SK-N-SH (cell line): Measurements from ENCODE around the gene TCF12. TPM values are rescaled to one million over a fixed set of nuclear protein-coding genes. Genes with fewer than 3 reads are reported as not detected.

ENCODE experiments used
- CTCF ChIA-PET: fragments of 300-600, 350-600 bp; formaldehyde crosslinking; extraction: SDS; loops from one replicate; lab custom pipeline; 2021; lab: Yijun Ruan, JAX
- POLR2A ChIA-PET: fragments of 350-600 bp; sonication (Branson Sonifier 250); formaldehyde crosslinking; extraction: SDS; loops from one replicate; lab custom pipeline; 2020; ENCODE audit warnings: antibody characterized with exemption, inconsistent platforms; lab: Yijun Ruan, JAX
- DNase-seq: peaks from one replicate; pipeline ENCODE4 v3.0.0; 2012
- H2AFZ ChIP-seq: fragments of 200-600 bp; sonication (generic); 2 replicates; pipeline ENCODE4 v1.8.1; 2016; ENCODE audit warnings: antibody characterized with exemption, mild to moderate bottlenecking, low read depth
- H3F3A ChIP-seq: fragments of 200-600 bp; sonication (generic); replicated peaks from 2 replicates; pipeline ENCODE3; 2016; ENCODE audit warnings: antibody characterized with exemption, mild to moderate bottlenecking; ENCODE audit not compliant: insufficient read depth
- H3K27ac ChIP-seq, 2 experiments: fragments of 200-500 bp in 1 of 2; fragments of 200-600 bp in 1 of 2; sonication (Bioruptor generic) in 1 of 2; sonication (generic), shearing (Covaris generic) in 1 of 2; 2 replicates each; pipeline versions ENCODE4 v1.5.1 to v1.6.1; 2014 to 2016; ENCODE audit warnings: low read depth in 2 of 2, inconsistent platforms in 1 of 2, low read length in 1 of 2, mild to moderate bottlenecking in 1 of 2, mixed read lengths in 1 of 2
- H3K27me3 ChIP-seq: fragments of 200-600 bp; sonication (generic), shearing (Covaris generic); 2 replicates; pipeline ENCODE4 v1.6.1; 2016; ENCODE audit warnings: mixed run types; ENCODE audit not compliant: insufficient read depth
- H3K36me3 ChIP-seq, 2 experiments: fragments of 200-500 bp in 1 of 2; fragments of 200-600 bp in 1 of 2; sonication (Bioruptor generic) in 1 of 2; sonication (generic) in 1 of 2; replicated peaks in 1 of 2; 2 replicates each; pipeline versions ENCODE3 to v1.5.1; 2014 to 2016; ENCODE audit warnings: low read length in 1 of 2, mild to moderate bottlenecking in 1 of 2; ENCODE audit not compliant: insufficient read depth in 2 of 2, control insufficient read depth in 1 of 2
- H3K4me1 ChIP-seq, 2 experiments: fragments of 200-500 bp in 1 of 2; fragments of 200-600 bp in 1 of 2; sonication (Bioruptor generic) in 1 of 2; sonication (generic), shearing (Covaris generic) in 1 of 2; 2 replicates each; pipeline versions ENCODE4 v1.5.1 to v1.6.1; 2014 to 2016; ENCODE audit warnings: low read depth in 1 of 2, low read length in 1 of 2, mixed run types in 1 of 2; ENCODE audit not compliant: insufficient read depth in 2 of 2, control insufficient read depth in 1 of 2
- H3K4me2 ChIP-seq: fragments of 200-600 bp; sonication (generic), shearing (Covaris generic); 2 replicates; pipeline ENCODE4 v1.6.1; 2017; ENCODE audit warnings: mixed run types
- H3K4me3 ChIP-seq, 2 experiments: fragments of 200-500 bp in 1 of 2; fragments of 200-600 bp in 1 of 2; sonication (Bioruptor generic) in 1 of 2; sonication (generic), shearing (Covaris generic) in 1 of 2; 2 replicates each; pipeline versions ENCODE4 v1.5.1 to v1.8.1; 2014 to 2016; ENCODE audit warnings: low read depth in 2 of 2, inconsistent platforms in 1 of 2, low read length in 1 of 2, mild to moderate bottlenecking in 1 of 2, mixed read lengths in 1 of 2, moderate library complexity in 1 of 2
- H3K79me2 ChIP-seq: fragments of 200-600 bp; sonication (generic); 2 replicates; pipeline ENCODE4 v1.8.1; 2017; ENCODE audit warnings: mild to moderate bottlenecking; ENCODE audit not compliant: insufficient read depth
- H3K9ac ChIP-seq: fragments of 200-600 bp; sonication (generic); 2 replicates; pipeline ENCODE4 v1.6.1; 2017; ENCODE audit warnings: mixed run types
- H3K9me2 ChIP-seq: fragments of 200-600 bp; sonication (generic); 2 replicates; pipeline ENCODE4 v1.6.1; 2017; ENCODE audit warnings: mixed run types
- H3K9me3 ChIP-seq: fragments of 200-600 bp; sonication (generic); 2 replicates; pipeline ENCODE4 v1.6.1; 2017; ENCODE audit warnings: mixed run types, mild to moderate bottlenecking, moderate library complexity
- H4K20me1 ChIP-seq: fragments of 200-600 bp; sonication (generic); 2 replicates; pipeline ENCODE4 v1.6.1; 2017; ENCODE audit warnings: mild to moderate bottlenecking, mixed run types; ENCODE audit not compliant: insufficient read depth
- ELF1 ChIP-seq: IDR thresholded peaks from 2 replicates; pipeline ENCODE4 v1.4.0; 2012
- FOSL2 ChIP-seq: IDR thresholded peaks from 2 replicates; pipeline ENCODE4 v1.4.0; 2012; ENCODE audit warnings: low read depth, mild to moderate bottlenecking, moderate library complexity, borderline replicate concordance
- FOXJ3 ChIP-seq: sonication (generic); formaldehyde crosslinking; IDR thresholded peaks from 2 replicates; pipeline ENCODE4 v1.5.1; 2020; ENCODE audit warnings: mild to moderate bottlenecking, missing genetic modification reagents
- FOXM1 ChIP-seq: IDR thresholded peaks from 2 replicates; pipeline ENCODE4 v1.4.0; 2012; ENCODE audit warnings: low read depth, mild to moderate bottlenecking
- GABPA ChIP-seq: IDR thresholded peaks from 2 replicates; pipeline ENCODE4 v1.4.0; 2012; ENCODE audit warnings: low read depth, mild to moderate bottlenecking
- GATA2 ChIP-seq: sonication (generic); formaldehyde crosslinking; IDR thresholded peaks from 2 replicates; pipeline ENCODE4 v1.5.0; 2020; ENCODE audit warnings: mild to moderate bottlenecking, missing genetic modification reagents
- MEF2A ChIP-seq: IDR thresholded peaks from 2 replicates; pipeline ENCODE4 v1.4.0; 2012; ENCODE audit warnings: low read depth, borderline replicate concordance
- MXI1 ChIP-seq: IDR thresholded peaks from 2 replicates; pipeline ENCODE4 v1.6.1; 2012; ENCODE audit warnings: mild to moderate bottlenecking, low read depth, low read length, improper control_type of control experiment
- NRF1 ChIP-seq: IDR thresholded peaks from 2 replicates; pipeline ENCODE4 v1.6.1; 2012; ENCODE audit warnings: low read depth, mild to moderate bottlenecking, low read length
- POLR2AphosphoS5 ChIP-seq: IDR thresholded peaks from 2 replicates; pipeline ENCODE4 v1.6.1; 2012; ENCODE audit warnings: low read depth, low read length
- RAD21 ChIP-seq: IDR thresholded peaks from 2 replicates; pipeline ENCODE4 v1.6.1; 2012; ENCODE audit warnings: mild to moderate bottlenecking, low read length
- RFX5 ChIP-seq: IDR thresholded peaks from 2 replicates; pipeline ENCODE4 v1.6.1; 2012; ENCODE audit warnings: mild to moderate bottlenecking, improper control_type of control experiment, low read length
- SIN3A ChIP-seq: IDR thresholded peaks from 2 replicates; pipeline ENCODE4 v1.6.1; 2012; ENCODE audit warnings: low read depth, mild to moderate bottlenecking, low read length, moderate library complexity, borderline replicate concordance
- SMC3 ChIP-seq: IDR thresholded peaks from 2 replicates; pipeline ENCODE4 v1.6.1; 2012; ENCODE audit warnings: low read depth, low read length, improper control_type of control experiment
- TCF12 ChIP-seq: IDR thresholded peaks from 2 replicates; pipeline ENCODE4 v1.4.0; 2012
- YY1 ChIP-seq: IDR thresholded peaks from 2 replicates; pipeline ENCODE4 v1.4.0; 2012; ENCODE audit warnings: low read depth, mild to moderate bottlenecking
- WGBS: methylation state at CpG from one replicate; pipeline ENCODE4 v1.1.6; 2017; ENCODE audit warnings: low lambda C conversion rate; 5-methylcytosine and 5-hydroxymethylcytosine counted together
- polyA plus RNA-seq, 3 experiments: library from polyadenylated mRNA; depleted of rRNA; stranded (reverse); fragments of >200 nt; gene quantifications; 2 replicates each; pipeline ENCODE4 v1.2.3, GENCODE V29; 2012
- TF ChIP-seq, protein P1 (sequence below): IDR thresholded peaks from 2 replicates; pipeline ENCODE4 v1.4.0; 2012; ENCODE audit warnings: low read depth
- TF ChIP-seq, protein P2 (sequence below): fragments of 150-350 bp; IDR thresholded peaks from 2 replicates; pipeline ENCODE4 v1.6.1; 2016; ENCODE audit warnings: mild to moderate bottlenecking, low read depth, low read length
- TF ChIP-seq, protein P3 (sequence below): IDR thresholded peaks from 2 replicates; pipeline ENCODE4 v1.4.0; 2012; ENCODE audit warnings: low read depth, borderline replicate concordance

The TCF12 gene
- polyA plus RNA-seq, 1 of the 3 experiments (the other 2 are of a cell fraction), result 49.6 TPM

DNA sequence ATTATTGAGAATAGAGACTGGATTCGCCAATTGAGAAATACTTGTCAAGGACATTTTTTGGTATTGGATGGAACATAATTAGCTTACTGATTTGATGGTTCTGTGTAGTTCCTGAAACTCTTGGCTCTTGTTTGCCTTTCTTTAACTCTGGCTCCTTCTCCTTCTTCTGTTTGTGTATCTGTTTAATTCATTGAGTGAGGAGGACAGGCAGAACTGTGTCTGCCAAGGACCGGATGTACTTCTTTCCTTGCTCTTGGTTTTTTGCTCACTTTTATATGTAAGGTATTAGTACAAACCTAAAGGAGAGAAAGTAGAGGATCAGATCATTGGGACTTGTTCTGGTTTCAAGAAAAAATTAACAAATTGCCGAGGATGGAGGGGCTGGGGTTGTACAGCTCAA lies 48.9 kb downstream of the TCF12 start:
- CTCF ChIA-PET, result no interaction called here
- Histone ChIP-seq H3F3A (peaks cover 38% of the 10 kb centered on the region), H3K79me2 (peaks cover 100% of the 10 kb centered on the region), H4K20me1 (peaks cover 89% of the 10 kb centered on the region), H3K27me3 (no peaks in the 10 kb centered on the region)
- TF ChIP-seq, protein P1, sequence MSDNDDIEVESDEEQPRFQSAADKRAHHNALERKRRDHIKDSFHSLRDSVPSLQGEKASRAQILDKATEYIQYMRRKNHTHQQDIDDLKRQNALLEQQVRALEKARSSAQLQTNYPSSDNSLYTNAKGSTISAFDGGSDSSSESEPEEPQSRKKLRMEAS, result no peak
- TF ChIP-seq SIN3A (no peak), TCF12 (no peak), SMC3 (no peak), MXI1 (no peak), GATA2 (CRISPR knock-in tag) (no peak), FOSL2 (no peak), FOXM1 (no peak), MEF2A (no peak), POLR2AphosphoS5 (no peak), YY1 (no peak), GABPA (no peak), ELF1 (no peak), RFX5 (no peak), FOXJ3 (CRISPR knock-in tag) (no peak), NRF1 (no peak)
- TF ChIP-seq, protein P2, sequence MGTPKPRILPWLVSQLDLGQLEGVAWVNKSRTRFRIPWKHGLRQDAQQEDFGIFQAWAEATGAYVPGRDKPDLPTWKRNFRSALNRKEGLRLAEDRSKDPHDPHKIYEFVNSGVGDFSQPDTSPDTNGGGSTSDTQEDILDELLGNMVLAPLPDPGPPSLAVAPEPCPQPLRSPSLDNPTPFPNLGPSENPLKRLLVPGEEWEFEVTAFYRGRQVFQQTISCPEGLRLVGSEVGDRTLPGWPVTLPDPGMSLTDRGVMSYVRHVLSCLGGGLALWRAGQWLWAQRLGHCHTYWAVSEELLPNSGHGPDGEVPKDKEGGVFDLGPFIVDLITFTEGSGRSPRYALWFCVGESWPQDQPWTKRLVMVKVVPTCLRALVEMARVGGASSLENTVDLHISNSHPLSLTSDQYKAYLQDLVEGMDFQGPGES, result no peak
- TF ChIP-seq, protein P3, sequence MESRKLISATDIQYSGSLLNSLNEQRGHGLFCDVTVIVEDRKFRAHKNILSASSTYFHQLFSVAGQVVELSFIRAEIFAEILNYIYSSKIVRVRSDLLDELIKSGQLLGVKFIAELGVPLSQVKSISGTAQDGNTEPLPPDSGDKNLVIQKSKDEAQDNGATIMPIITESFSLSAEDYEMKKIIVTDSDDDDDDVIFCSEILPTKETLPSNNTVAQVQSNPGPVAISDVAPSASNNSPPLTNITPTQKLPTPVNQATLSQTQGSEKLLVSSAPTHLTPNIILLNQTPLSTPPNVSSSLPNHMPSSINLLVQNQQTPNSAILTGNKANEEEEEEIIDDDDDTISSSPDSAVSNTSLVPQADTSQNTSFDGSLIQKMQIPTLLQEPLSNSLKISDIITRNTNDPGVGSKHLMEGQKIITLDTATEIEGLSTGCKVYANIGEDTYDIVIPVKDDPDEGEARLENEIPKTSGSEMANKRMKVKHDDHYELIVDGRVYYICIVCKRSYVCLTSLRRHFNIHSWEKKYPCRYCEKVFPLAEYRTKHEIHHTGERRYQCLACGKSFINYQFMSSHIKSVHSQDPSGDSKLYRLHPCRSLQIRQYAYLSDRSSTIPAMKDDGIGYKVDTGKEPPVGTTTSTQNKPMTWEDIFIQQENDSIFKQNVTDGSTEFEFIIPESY, result no peak
- TF ChIP-seq, all 33 proteins: peak for 0
- H3K4me2 ChIP-seq, result no peak overlapping the region
- peaks cover 17 to 45% of the 10 kb centered on the region in 2 experiments; a peak in 3 of 4 replicates for H3K4me1 ChIP-seq
- H3K4me3 ChIP-seq, result no peak overlapping the region
- no peak overlapping the region for H2AFZ ChIP-seq
- no peak overlapping the region; a peak in 1 of 4 replicates for H3K27ac ChIP-seq
- POLR2A ChIA-PET, result no interaction called here
- H3K9ac ChIP-seq, result no peak overlapping the region
- peaks cover 0 to 4% of the 10 kb centered on the region in 2 experiments for H3K36me3 ChIP-seq
- H3K9me3 ChIP-seq, result no peaks in the 10 kb centered on the region
- WGBS, result 95% methylated on average over 3 of the region's 3 CpGs
- no peaks in the 10 kb centered on the region for H3K9me2 ChIP-seq
- DNase-seq, result no peak

DNA sequence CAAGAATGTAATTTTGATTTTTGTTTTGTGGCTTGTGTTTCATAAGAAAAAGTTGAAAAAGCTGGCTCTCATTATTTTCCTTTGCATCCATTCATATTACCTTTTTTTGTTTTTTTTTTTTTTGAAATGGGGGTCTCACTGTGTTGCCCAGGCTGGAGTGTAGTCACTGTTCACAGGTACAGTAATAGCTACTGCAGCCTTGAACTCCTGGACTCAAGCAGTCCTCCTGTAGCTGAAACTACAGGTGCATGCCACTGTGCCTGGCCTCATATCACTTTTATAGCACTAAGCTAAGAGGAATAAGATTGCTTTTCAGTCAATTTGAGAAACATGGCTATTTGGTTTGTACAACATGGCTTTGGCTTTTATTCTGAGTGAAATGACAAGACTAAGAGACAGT lies 49.8 kb downstream of the TCF12 start:
- TF ChIP-seq RAD21 (no peak), MEF2A (no peak)
- TF ChIP-seq, all 33 proteins: peak for 0
- Histone ChIP-seq H3K9me2 (no peaks in the 10 kb centered on the region), H2AFZ (no peak overlapping the region), H3K9me3 (no peaks in the 10 kb centered on the region), H3K27me3 (no peaks in the 10 kb centered on the region), H3K4me2 (no peak overlapping the region), H3F3A (peaks cover 33% of the 10 kb centered on the region), H3K9ac (no peak overlapping the region), H3K79me2 (peaks cover 100% of the 10 kb centered on the region), H3K4me3 (no peak overlapping the region), H3K27ac (no peak overlapping the region), H3K36me3 (no peaks in the 10 kb centered on the region), H4K20me1 (peaks cover 91% of the 10 kb centered on the region), H3K4me1 (peaks cover 12 to 38% of the 10 kb centered on the region in 2 experiments; a peak in 3 of 4 replicates)
- POLR2A ChIA-PET, result no interaction called here
- DNase-seq, result no peak
- CTCF ChIA-PET, result interaction anchor here (0.7 kb wide), 1 partner anchor 247 kb away, joined by 3 read pairs; no protein-coding TSS in a partner anchor
